ENCODE results near the gene SMYD3.

The SMYD3 gene

DNA sequence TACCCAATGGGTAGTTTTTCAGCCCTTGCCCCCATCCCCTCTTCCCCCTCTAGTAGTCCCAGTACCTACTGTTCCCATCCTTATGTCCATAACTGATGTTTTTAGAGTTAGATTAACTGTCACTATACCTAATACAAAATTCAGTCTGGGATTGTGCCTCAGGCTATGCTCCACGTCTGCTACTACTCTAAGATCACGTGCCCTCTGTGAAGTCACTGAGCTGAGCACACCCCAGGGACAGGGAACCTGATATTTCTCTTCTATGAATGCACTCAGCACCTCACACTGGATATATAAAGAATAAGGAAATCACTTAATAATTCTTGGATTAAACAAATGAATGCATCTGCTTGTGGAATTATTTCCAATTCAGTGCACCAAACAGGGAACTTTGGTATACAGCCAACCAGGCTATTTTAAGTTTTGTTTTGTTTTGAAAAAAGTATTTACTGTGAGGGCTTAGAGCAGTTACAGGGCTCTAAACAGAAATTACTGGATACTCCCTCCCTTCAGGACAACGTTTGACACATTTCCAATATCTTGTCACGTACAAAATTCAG, 307.9 kb downstream of the SMYD3 start:
- no peak overlapping the region for H3K9ac ChIP-seq
- TF ChIP-seq, protein P1, sequence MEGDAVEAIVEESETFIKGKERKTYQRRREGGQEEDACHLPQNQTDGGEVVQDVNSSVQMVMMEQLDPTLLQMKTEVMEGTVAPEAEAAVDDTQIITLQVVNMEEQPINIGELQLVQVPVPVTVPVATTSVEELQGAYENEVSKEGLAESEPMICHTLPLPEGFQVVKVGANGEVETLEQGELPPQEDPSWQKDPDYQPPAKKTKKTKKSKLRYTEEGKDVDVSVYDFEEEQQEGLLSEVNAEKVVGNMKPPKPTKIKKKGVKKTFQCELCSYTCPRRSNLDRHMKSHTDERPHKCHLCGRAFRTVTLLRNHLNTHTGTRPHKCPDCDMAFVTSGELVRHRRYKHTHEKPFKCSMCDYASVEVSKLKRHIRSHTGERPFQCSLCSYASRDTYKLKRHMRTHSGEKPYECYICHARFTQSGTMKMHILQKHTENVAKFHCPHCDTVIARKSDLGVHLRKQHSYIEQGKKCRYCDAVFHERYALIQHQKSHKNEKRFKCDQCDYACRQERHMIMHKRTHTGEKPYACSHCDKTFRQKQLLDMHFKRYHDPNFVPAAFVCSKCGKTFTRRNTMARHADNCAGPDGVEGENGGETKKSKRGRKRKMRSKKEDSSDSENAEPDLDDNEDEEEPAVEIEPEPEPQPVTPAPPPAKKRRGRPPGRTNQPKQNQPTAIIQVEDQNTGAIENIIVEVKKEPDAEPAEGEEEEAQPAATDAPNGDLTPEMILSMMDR (IDR thresholded peaks at IDR 0.05), result no peak
- H3K27ac ChIP-seq, result no peak overlapping the region
- H3K4me3 ChIP-seq (ENCODE audit: low read depth, low read length), result no peak overlapping the region
- no peaks in the 10 kb centered on the region for H3K9me3 ChIP-seq (ENCODE audit: control insufficient read depth, low read length)
- H3K36me3 ChIP-seq (ENCODE audit: control insufficient read depth, insufficient read depth, low read length), result no peaks in the 10 kb centered on the region
- H3K4me1 ChIP-seq, result no peaks in the 10 kb centered on the region
- H2AFZ ChIP-seq, result no peak overlapping the region
- no peaks in the 10 kb centered on the region for H3K27me3 ChIP-seq (ENCODE audit: control insufficient read depth, insufficient read depth, low read length)
- H3K4me2 ChIP-seq (ENCODE audit: low read length), result no peak overlapping the region
- no peaks in the 10 kb centered on the region for H3K79me2 ChIP-seq

DNA sequence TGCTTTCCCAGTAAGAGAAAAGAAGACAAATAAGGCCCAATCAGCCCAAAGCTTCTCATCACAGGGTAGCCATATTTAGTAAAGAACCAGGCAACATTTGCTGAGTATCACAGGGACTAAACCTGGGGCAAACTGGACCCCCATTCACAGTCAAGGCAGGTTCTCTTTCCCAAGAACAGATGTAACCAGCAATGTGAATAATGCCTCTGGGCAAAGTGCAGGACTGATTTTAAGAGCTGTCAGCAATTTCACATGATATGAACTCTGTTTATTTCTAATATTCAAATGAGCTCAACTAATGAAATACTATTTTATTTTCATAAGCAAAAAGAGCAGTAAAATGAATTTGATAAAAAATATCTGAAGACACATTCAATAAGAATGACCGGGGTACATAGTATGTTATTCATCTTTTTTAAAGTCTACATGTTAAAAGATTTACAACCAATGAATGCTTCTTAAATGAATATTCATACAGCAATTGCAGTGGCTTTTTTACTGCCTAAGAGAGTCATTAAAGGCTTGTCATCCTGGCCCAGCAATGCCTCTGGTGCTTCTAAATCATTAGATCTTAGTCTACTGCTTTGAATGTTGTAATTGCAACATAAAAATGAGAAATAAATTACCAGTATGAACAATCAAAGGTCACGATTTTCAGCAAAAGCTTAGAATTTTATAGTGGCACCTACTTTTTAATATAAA, 308.8 kb downstream of the SMYD3 start:
- Histone ChIP-seq H3K9ac (no peak overlapping the region), H3K4me2 (ENCODE audit: low read length) (no peak overlapping the region), H3K27me3 (ENCODE audit: control insufficient read depth, insufficient read depth, low read length) (no peaks in the 10 kb centered on the region), H2AFZ (no peak overlapping the region), H3K4me1 (no peaks in the 10 kb centered on the region), H3K4me3 (ENCODE audit: low read depth, low read length) (no peak overlapping the region), H3K36me3 (ENCODE audit: control insufficient read depth, insufficient read depth, low read length) (no peaks in the 10 kb centered on the region), H3K9me3 (ENCODE audit: control insufficient read depth, low read length) (no peaks in the 10 kb centered on the region), H3K79me2 (no peaks in the 10 kb centered on the region), H3K27ac (no peak overlapping the region)
- TF ChIP-seq, protein P1 (IDR thresholded peaks at IDR 0.05), result no peak

GRCh38 chr1:246197076-246197475, 310.0 kb downstream of the SMYD3 start:
- Histone ChIP-seq H3K27me3 (ENCODE audit: control insufficient read depth, insufficient read depth, low read length) (no peaks in the 10 kb centered on the region), H3K9ac (no peak overlapping the region), H3K4me2 (ENCODE audit: low read length) (no peak overlapping the region), H3K9me3 (ENCODE audit: control insufficient read depth, low read length) (no peaks in the 10 kb centered on the region), H3K27ac (no peak overlapping the region), H3K36me3 (ENCODE audit: control insufficient read depth, insufficient read depth, low read length) (no peaks in the 10 kb centered on the region), H3K4me1 (no peaks in the 10 kb centered on the region), H2AFZ (no peak overlapping the region), H3K4me3 (ENCODE audit: low read depth, low read length) (no peak overlapping the region), H3K79me2 (no peaks in the 10 kb centered on the region)
- TF ChIP-seq, protein P1 (IDR thresholded peaks at IDR 0.05), result no peak

DNA sequence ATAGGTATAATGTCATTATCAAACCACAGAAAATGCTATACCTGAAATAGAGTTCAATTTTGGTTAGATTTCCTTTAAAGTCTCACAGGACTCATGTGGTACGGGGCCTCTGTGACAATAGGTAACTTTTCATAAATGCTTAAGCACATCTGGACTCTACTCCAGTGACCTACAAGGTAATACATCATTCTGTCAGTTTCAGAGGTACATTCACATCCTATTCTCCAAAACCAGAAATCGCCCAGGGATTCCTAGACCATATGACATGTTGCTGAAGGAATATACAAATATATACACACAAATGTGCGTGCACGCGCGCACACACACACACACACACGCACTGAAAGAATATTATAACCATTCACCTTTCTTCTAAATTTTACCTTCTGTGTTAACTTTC, 311.8 kb downstream of the SMYD3 start:
- Histone ChIP-seq H3K27me3 (ENCODE audit: control insufficient read depth, insufficient read depth, low read length) (no peaks in the 10 kb centered on the region), H2AFZ (no peak overlapping the region), H3K4me1 (no peaks in the 10 kb centered on the region), H3K9ac (no peak overlapping the region), H3K36me3 (ENCODE audit: control insufficient read depth, insufficient read depth, low read length) (no peaks in the 10 kb centered on the region), H3K4me3 (ENCODE audit: low read depth, low read length) (no peak overlapping the region), H3K27ac (no peak overlapping the region), H3K9me3 (ENCODE audit: control insufficient read depth, low read length) (no peaks in the 10 kb centered on the region), H3K4me2 (ENCODE audit: low read length) (no peak overlapping the region), H3K79me2 (no peaks in the 10 kb centered on the region)
- TF ChIP-seq, protein P1 (IDR thresholded peaks at IDR 0.05), result no peak

DNA sequence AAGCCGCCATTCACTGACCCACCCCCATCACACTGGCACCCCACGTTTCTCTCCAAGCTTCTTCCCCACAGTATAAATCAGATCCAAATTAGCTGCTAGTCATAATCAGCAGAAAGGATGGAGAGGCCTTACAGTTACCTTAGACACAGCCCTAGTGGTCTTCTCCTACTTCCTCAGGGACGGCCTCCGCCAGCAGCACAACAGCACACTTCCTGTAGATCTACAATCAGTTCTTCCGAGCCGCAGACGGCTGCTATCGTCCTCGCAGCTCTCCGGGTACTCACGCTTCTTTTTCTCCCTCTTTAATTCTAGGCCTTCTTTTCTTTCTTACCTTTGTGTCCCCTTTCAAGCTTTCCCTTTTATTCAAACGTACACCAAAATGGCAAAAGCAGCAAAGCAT, 313.5 kb downstream of the SMYD3 start:
- no peak overlapping the region for H3K4me2 ChIP-seq (ENCODE audit: low read length)
- no peak overlapping the region for H3K9ac ChIP-seq
- no peaks in the 10 kb centered on the region for H3K27me3 ChIP-seq (ENCODE audit: control insufficient read depth, insufficient read depth, low read length)
- H3K36me3 ChIP-seq (ENCODE audit: control insufficient read depth, insufficient read depth, low read length), result no peaks in the 10 kb centered on the region
- no peak overlapping the region for H3K27ac ChIP-seq
- H2AFZ ChIP-seq, result no peak overlapping the region
- no peaks in the 10 kb centered on the region for H3K9me3 ChIP-seq (ENCODE audit: control insufficient read depth, low read length)
- no peaks in the 10 kb centered on the region for H3K4me1 ChIP-seq
- H3K4me3 ChIP-seq (ENCODE audit: low read depth, low read length), result no peak overlapping the region
- no peaks in the 10 kb centered on the region for H3K79me2 ChIP-seq
- TF ChIP-seq, protein P1 (IDR thresholded peaks at IDR 0.05), result no peak
